Measurements from ENCODE around the gene SCG3. TPM values are rescaled to one million over a fixed set of nuclear protein-coding genes. Genes with fewer than 3 reads are reported as not detected.

Gene SCG3
- total RNA-seq, 2 donors from 2014 or later = 0.23 to 2.0 TPM

GRCh38 chr15:51732646-51733045, 51.3 kb downstream of the SCG3 start:
- intact Hi-C loops (cut with DNase I) = no loop called here
- Histone ChIP-seq H3K9me3 (no peaks in the 10 kb centered on the region), H3K4me1 (replicated peaks) (no peaks in the 10 kb centered on the region), H3K27ac (peak overlapping the region in 1 of 2 donors; percentile 64), H3K36me3 (no peaks in the 10 kb centered on the region), H3K4me3 (no peak overlapping the region), H3K27me3 (replicated peaks; ENCODE audit: insufficient read depth) (no peaks in the 10 kb centered on the region)
- no peak for DNase-seq (ENCODE audit: low spot score)
- TF ChIP-seq CTCF (IDR thresholded peaks at IDR 0.05) (no peak), POLR2A (IDR thresholded peaks at IDR 0.05) (no peak), POLR2AphosphoS5 (IDR thresholded peaks at IDR 0.05) (no peak)
- whole genome bisulfite sequencing = 81% methylated on average over 2 of the region's 2 CpGs

GRCh38 chr15:51735228-51736010, 54.1 kb downstream of the SCG3 start:
- Histone ChIP-seq H3K27ac (no peak overlapping the region), H3K4me1 (replicated peaks) (no peaks in the 10 kb centered on the region), H3K4me3 (no peak overlapping the region), H3K36me3 (no peaks in the 10 kb centered on the region), H3K9me3 (no peaks in the 10 kb centered on the region), H3K27me3 (replicated peaks; ENCODE audit: insufficient read depth) (no peaks in the 10 kb centered on the region)
- 71% methylated on average over 5 of the region's 5 CpGs for WGBS
- DNase-seq (ENCODE audit: low spot score) = no peak
- intact Hi-C loops (cut with DNase I) = no loop called here
- no peak for TF ChIP-seq CTCF (IDR thresholded peaks at IDR 0.05)
- no peak for TF ChIP-seq POLR2AphosphoS5 (IDR thresholded peaks at IDR 0.05)
- no peak for TF ChIP-seq POLR2A (IDR thresholded peaks at IDR 0.05)

GRCh38 chr15:51736069-51736468, 54.8 kb downstream of the SCG3 start:
- intact Hi-C loops (cut with DNase I) = no loop called here
- no peaks in the 10 kb centered on the region for H3K36me3 ChIP-seq
- H3K27ac ChIP-seq = peak overlapping the region in 1 of 2 donors; percentile 65
- WGBS = 72% methylated on average over 3 of the region's 3 CpGs
- TF ChIP-seq POLR2A (IDR thresholded peaks at IDR 0.05) (no peak), CTCF (IDR thresholded peaks at IDR 0.05) (no peak), POLR2AphosphoS5 (IDR thresholded peaks at IDR 0.05) (no peak)
- DNase-seq (ENCODE audit: low spot score) = no peak
- no peak overlapping the region for H3K4me3 ChIP-seq
- no peaks in the 10 kb centered on the region for H3K27me3 ChIP-seq (replicated peaks; ENCODE audit: insufficient read depth)
- no peaks in the 10 kb centered on the region for H3K9me3 ChIP-seq
- H3K4me1 ChIP-seq (replicated peaks) = no peaks in the 10 kb centered on the region

- Histone ChIP-seq H3K27me3 (replicated peaks; ENCODE audit: insufficient read depth) (no peaks in the 10 kb centered on the region), H3K36me3 (no peaks in the 10 kb centered on the region), H3K4me1 (replicated peaks) (no peaks in the 10 kb centered on the region), H3K4me3 (peak overlapping the region; percentile 70 to 91), H3K27ac (peak overlapping the region; percentile 65 to 86), H3K9me3 (no peaks in the 10 kb centered on the region)
- intact Hi-C loops (cut with DNase I) = no loop called here
- WGBS = 1% methylated on average over 55 of the region's 69 CpGs
- TF ChIP-seq POLR2AphosphoS5 (IDR thresholded peaks at IDR 0.05) = no peak
- TF ChIP-seq POLR2A (IDR thresholded peaks at IDR 0.05) = no peak
- no peak for TF ChIP-seq CTCF (IDR thresholded peaks at IDR 0.05)
- DNase-seq (ENCODE audit: low spot score) = peak; percentile 32
These were observed 55.6 kb downstream of the SCG3 start for GRCh38 chr15:51736751-51737521.
